ENCODE results near the gene SCAPER.

GRCh38 chr15:76376816-76377215 lies 528.3 kb downstream of the SCAPER start:
- TF ChIP-seq AR (CRISPR knock-in tag; IDR thresholded peaks at IDR 0.05) (no peak), CTCF (IDR thresholded peaks at IDR 0.05) (no peak), ZNF512 (CRISPR knock-in tag; IDR thresholded peaks at IDR 0.05; ENCODE audit: borderline replicate concordance) (no peak), TEAD1 (CRISPR knock-in tag; IDR thresholded peaks at IDR 0.05) (no peak), ZNF232 (CRISPR knock-in tag; IDR thresholded peaks at IDR 0.05) (no peak), CREB1 (CRISPR knock-in tag; IDR thresholded peaks at IDR 0.05) (no peak), SMAD3 (CRISPR knock-in tag; IDR thresholded peaks at IDR 0.05; ENCODE audit: borderline replicate concordance) (no peak), ZNF317 (CRISPR knock-in tag; IDR thresholded peaks at IDR 0.05; ENCODE audit: borderline replicate concordance, low read depth) (no peak)

All from WTC11 (cell line).